Right cardiac atrium (tissue), 5 donors: ENCODE data around the gene PLA2R1. TPM values are rescaled to one million over a fixed set of nuclear protein-coding genes. Genes with fewer than 3 reads are reported as not detected.
"Not testable (repeated sequence)": the region's sequence is repeated elsewhere in the genome, so short reads cannot be mapped to it uniquely, and the experiment has no call there.

Experiments
- ATAC-seq, 2 donors: fragments of 200-7000 bp; cut with Tn5 transposase; one replicate each; pipeline versions ENCODE4 v1.8.0 to v1.9.1; 2020; ENCODE audit warnings: moderate library complexity in 2 of 2, mild to moderate bottlenecking in 1 of 2
- DNase-seq, 3 donors: peaks; one replicate each; pipeline ENCODE4 v3.0.0-alpha.2; 2020
- H3K27ac ChIP-seq: one replicate; pipeline ENCODE4 v1.5.1; 2013; ENCODE audit warnings: mild to moderate bottlenecking, low read length, control low read depth, moderate library complexity
- H3K27me3 ChIP-seq: one replicate; pipeline ENCODE4 v1.6.1; 2013; ENCODE audit not compliant: control insufficient read depth, insufficient read depth
- H3K4me1 ChIP-seq: one replicate; pipeline ENCODE4 v1.6.1; 2013; ENCODE audit warnings: low read length; ENCODE audit not compliant: control insufficient read depth, insufficient read depth
- H3K4me3 ChIP-seq: one replicate; pipeline ENCODE4 v1.5.1; 2013; ENCODE audit warnings: low read length, control low read depth
- H3K9me3 ChIP-seq: one replicate; pipeline ENCODE4 v1.6.1; 2013; ENCODE audit warnings: low read length; ENCODE audit not compliant: control insufficient read depth
- WGBS: extraction: QIAGEN DNeasy Blood & Tissue Kit; methylation state at CpG from one replicate; pipeline ENCODE4 v1.1.7; 2013; 5-methylcytosine and 5-hydroxymethylcytosine counted together
- intact Hi-C, 4 donors: fragments of 100-400 bp; cut with DNase I; formaldehyde crosslinking; loops; one replicate each; pipeline versions ENCODE4 v1.11.0 to v1.14.0; 2022 to 2023
- polyA plus RNA-seq: library from polyadenylated mRNA; stranded (reverse); fragments of 200-250 nt; gene quantifications from one replicate; pipeline ENCODE4 v1.2.3, GENCODE V29; 2013
- total RNA-seq, 4 donors: library from RNA; stranded (reverse); fragmentation: NEBNext Ultra II Directional; extraction: Animal tissue kit (Norgen Biotek cat#: 25700); gene quantifications; one replicate each; pipeline ENCODE4 v1.2.1, GENCODE V29; 2021
- donor health status: healthy with polysubstance abuse.
- donor health status: DM: no; HTN: yes; CAD: no.
- donor health status: DM: no; HTN: no; CAD: no.
- donor health status: DM: no; HTN: yes; CAD: no; lungs with severe emphysema.
- donor health status: DM: yes; HTN: yes; CAD: no.

The PLA2R1 gene
- total and polyA plus RNA-seq, 5 donors = 1.8 to 5.9 (median 4.7) TPM

DNA sequence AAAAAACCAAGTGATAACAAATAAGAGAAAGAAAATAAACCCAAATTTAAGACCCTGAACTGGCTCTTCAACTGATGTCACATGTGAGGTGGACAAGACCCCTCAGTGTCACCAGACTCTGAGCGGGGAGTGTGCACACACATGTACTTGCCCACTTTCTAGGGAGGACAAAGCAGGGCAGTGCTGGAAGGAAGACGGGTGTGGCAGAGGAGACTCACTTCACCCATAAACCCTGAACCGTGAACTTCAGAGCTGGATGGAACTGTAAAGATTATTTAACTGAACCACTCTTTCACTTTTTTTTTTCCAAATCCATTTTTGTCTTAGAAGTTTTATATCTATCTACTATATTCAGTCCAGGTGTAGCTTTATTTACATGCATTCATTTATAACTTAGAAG is 12.3 kb downstream of the PLA2R1 start:
- no peaks in the 10 kb centered on the region for H3K27me3 ChIP-seq
- WGBS = 88% methylated on average over 3 of the region's 3 CpGs
- DNase-seq (no peak), ATAC-seq (no peak)
- no peaks in the 10 kb centered on the region for H3K9me3 ChIP-seq
- intact Hi-C loops = no loop called here
- no peak overlapping the region for H3K4me3 ChIP-seq
- H3K4me1 ChIP-seq = peaks cover 4% of the 10 kb centered on the region
- H3K27ac ChIP-seq = no peak overlapping the region

DNA sequence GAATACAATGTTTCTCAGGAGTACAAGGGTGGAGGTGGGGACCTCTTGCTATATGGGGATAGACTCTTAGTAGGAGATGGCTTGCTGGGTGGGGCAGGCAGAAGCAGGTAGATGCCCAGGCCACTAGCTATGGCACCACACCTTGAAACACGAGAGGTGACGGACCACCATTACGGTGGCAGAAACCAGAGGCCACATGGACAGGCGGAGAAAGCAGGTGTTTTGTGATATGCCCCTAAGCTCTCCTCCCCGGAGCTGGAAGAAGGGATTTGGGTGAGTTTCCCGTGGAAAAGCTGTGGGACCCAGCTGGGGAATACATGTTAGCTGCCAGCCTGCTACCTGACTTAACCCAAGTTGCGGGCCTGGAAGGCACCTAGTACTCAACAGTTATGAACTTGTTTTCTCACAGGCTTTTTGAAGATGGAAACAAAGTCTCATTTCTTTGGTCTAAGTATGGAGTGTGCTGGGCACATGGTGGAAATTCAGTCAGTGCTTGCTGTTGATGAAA is 16.7 kb downstream of the PLA2R1 start:
- Histone ChIP-seq H3K27me3 (no peaks in the 10 kb centered on the region), H3K27ac (no peak overlapping the region), H3K9me3 (no peaks in the 10 kb centered on the region), H3K4me1 (no peaks in the 10 kb centered on the region), H3K4me3 (no peak overlapping the region)
- intact Hi-C loops = no loop called here
- ATAC-seq (no peak), DNase-seq (no peak)
- 85% methylated on average over 7 of the region's 7 CpGs for WGBS

DNA sequence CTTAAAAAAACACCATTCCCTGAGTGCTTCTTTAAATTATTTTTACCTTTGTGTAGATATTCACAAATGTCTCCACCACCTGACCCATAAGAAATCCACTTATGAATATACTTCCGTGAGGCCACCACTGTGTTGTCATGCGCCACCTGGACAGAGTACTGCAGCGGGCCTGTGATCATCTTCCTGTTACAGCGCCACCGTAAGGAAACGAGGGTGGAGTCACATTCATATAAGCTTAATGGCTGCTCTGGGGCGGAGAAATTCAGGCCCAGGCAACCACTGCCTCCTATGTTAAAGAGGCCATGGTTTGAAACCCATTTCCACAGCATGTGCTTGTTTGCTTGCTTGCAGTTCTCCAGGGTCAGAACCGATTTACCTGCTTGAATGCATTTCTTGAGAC is 17.7 kb downstream of the PLA2R1 start:
- H3K27me3 ChIP-seq = no peaks in the 10 kb centered on the region
- intact Hi-C loops = no loop called here
- H3K4me3 ChIP-seq = no peak overlapping the region
- no peaks in the 10 kb centered on the region for H3K9me3 ChIP-seq
- 93% methylated on average over 8 of the region's 8 CpGs for WGBS
- no peak overlapping the region for H3K27ac ChIP-seq
- H3K4me1 ChIP-seq = no peaks in the 10 kb centered on the region
- DNase-seq (no peak), ATAC-seq (no peak)

DNA sequence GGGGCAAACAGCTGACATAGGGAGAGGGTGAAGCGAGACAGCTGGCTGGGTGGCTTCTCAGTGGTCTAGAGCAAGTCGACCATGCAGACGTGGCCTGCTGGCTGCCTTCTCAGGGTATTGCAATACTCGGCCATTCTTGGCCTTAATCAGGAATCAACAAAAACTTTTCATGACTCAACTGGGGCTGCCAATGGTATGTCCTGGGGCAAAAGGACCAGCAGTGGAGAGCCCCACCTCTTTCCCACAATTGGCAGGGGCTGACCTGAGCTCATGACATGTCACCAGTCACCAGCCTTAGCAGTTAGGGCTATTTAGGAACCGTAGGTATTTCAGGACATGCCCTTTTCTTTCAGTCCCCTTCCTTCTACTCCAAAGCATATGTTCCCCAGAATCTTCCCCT is 19.1 kb downstream of the PLA2R1 start:
- Histone ChIP-seq H3K27ac (no peak overlapping the region), H3K27me3 (no peaks in the 10 kb centered on the region), H3K4me3 (no peak overlapping the region), H3K4me1 (no peaks in the 10 kb centered on the region), H3K9me3 (no peaks in the 10 kb centered on the region)
- ATAC-seq (no peak), DNase-seq (no peak)
- WGBS = 82% methylated on average over 5 of the region's 5 CpGs
- intact Hi-C loops = no loop called here

DNA sequence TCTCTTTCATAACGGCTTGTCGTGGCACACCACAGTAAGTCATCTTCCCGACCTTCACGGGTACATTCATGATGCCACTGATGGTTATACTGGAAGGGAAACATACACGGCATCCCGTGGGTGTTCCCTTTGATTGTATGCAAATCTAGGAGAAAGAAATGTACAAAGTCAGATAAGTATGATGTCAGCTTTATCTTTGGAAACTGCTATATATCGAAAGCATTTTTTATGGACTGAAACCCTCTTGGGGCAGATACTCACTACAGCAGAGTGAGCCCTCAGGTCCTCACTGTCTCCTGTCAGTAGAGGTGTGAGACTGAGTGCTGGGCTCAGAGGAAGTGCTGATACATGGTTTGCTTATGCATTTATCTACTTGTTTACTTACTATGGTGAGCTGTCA is 20.4 kb downstream of the PLA2R1 start:
- no peak for DNase-seq
- Histone ChIP-seq H3K27ac (no peak overlapping the region), H3K4me3 (no peak overlapping the region), H3K9me3 (no peaks in the 10 kb centered on the region), H3K4me1 (no peaks in the 10 kb centered on the region), H3K27me3 (no peaks in the 10 kb centered on the region)
- no peak for ATAC-seq
- 79% methylated on average over 7 of the region's 7 CpGs for WGBS
- intact Hi-C loops = no loop called here

DNA sequence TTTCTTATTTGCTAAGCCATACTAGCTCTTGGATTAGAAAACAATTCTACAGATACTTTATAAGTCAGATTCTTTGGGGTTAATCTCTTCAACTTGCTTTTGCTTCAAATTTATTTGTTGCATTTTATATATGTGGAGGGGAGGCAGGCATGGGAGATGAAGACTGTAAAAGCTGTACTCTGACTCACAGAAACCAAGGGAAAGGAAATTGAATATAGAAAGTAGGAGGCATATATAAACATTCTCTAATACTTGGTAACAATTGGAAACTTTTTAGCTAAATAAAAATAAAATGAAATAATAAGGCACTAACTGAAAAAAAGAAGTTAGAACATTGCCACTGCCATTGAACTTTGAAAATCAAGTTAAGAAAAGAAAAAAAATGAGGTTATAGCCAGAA is 21.3 kb downstream of the PLA2R1 start:
- Histone ChIP-seq H3K4me3 (no peak overlapping the region), H3K4me1 (no peaks in the 10 kb centered on the region), H3K27ac (no peak overlapping the region), H3K9me3 (no peaks in the 10 kb centered on the region), H3K27me3 (no peaks in the 10 kb centered on the region)
- DNase-seq = no peak
- intact Hi-C loops = no loop called here
- no peak for ATAC-seq

DNA sequence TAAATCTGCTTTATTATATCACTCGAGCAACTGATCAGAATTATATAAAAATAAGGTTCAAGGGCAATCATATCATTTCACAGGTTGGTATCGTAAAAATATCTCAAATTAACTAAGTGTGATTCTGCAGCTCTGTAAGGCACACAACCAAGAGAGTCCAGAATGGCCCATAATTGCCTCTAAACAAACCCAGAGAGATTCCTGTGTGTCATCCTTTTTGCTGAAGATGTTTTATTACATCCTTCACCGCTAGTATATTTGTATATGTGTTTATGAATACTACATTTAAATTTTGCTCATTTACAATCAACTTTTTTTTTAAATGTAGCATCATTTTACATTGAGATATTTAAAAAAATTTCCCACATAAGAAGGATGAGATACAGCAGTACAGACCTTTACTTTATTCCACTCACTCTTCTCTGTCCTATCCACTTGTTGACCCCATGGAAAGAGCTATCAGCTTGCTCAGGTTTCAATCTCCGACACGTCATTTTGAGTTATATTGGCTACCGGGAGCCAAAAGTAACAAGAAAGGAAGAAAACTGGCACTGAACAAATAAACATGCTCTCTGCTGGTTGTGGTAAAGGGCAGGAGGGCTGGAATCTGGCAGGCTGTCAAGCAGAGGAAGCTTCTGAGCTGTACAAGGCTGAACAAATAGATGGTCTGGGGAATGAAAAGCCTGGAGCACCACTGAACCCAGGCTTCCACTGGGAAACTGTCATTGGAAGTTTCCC is 23.1 kb downstream of the PLA2R1 start:
- ATAC-seq (peak; percentile 85 to 86), DNase-seq (peak in 2 of 3 donors; percentile 47 to 75)
- intact Hi-C loops = no loop called here
- 54% methylated on average over 6 of the region's 6 CpGs for WGBS
- Histone ChIP-seq H3K9me3 (no peaks in the 10 kb centered on the region), H3K27ac (no peak overlapping the region), H3K27me3 (no peaks in the 10 kb centered on the region), H3K4me3 (no peak overlapping the region), H3K4me1 (no peaks in the 10 kb centered on the region)

DNA sequence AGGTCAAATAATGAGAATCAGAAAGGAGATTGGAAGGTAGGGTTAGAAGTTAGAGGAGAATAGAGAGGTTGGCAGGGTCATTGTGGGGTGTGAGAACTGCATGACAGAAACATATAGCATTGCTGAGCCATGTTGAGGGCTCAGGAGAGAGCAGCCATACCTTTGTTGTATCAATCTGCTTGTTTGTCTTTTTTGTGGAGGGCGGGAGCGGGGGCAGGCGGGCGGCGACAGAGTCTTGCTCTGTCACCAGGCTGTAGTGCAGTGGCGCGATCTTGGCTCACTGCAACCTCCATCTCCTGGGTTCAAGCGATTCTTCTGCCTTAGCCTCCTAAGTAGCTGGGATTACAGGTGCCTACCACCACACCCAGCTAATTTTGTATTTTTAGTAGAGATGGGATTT is 23.8 kb downstream of the PLA2R1 start:
- H3K4me1 ChIP-seq, DNase-seq, H3K27ac ChIP-seq, intact Hi-C loops, ATAC-seq, H3K27me3 ChIP-seq, H3K9me3 ChIP-seq, H3K4me3 ChIP-seq: not testable (repeated sequence)
- WGBS = 97% methylated on average over 8 of the region's 8 CpGs

DNA sequence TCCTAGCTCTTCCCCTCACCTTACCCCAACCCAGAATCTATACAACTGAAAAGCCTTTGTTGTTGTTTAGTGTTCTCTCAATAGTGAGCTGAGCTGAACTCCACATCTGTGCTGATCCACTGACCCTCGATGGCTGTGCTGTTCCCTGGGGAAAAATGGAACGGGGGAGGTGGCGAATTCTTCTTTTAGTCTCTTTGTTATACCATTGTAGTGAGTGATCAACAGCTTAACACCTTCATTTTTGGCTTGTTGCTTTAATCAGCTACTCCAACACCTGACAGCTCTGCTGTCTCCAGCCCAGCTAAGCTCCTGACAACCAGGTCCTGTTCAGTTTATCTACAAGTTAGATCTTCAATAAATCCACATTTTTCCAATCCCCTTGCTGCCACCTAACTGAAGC is 25.7 kb downstream of the PLA2R1 start:
- Histone ChIP-seq H3K9me3 (no peaks in the 10 kb centered on the region), H3K4me1 (no peaks in the 10 kb centered on the region), H3K27ac (no peak overlapping the region), H3K27me3 (no peaks in the 10 kb centered on the region), H3K4me3 (no peak overlapping the region)
- DNase-seq (no peak), ATAC-seq (no peak)
- intact Hi-C loops = no loop called here
- WGBS = 54% methylated on average over 3 of the region's 3 CpGs

DNA sequence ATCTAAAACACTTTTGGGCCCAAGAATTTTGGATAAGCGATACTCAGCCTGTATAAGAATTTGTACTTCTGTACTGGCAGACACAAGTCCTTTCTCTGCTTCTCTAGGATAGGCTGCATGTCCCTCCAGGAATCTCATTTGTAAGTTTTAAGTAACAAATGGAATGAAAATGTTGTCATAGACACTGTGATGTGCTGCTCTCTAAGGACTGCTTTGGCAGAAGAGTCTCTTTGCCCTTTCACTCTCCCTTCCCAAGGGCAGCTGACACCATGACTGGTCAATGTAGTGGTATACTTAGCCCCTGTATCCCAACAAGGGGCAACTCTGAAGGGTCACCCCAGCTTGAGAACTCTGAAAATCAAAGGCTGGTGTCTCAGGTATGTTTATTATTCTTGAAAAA is 27.3 kb downstream of the PLA2R1 start:
- intact Hi-C loops = no loop called here
- Histone ChIP-seq H3K9me3 (no peaks in the 10 kb centered on the region), H3K27ac (no peak overlapping the region), H3K27me3 (no peaks in the 10 kb centered on the region), H3K4me1 (no peaks in the 10 kb centered on the region), H3K4me3 (no peak overlapping the region)
- DNase-seq = no peak
- no peak for ATAC-seq
- 97% methylated on average over 1 of the region's 1 CpG for WGBS

DNA sequence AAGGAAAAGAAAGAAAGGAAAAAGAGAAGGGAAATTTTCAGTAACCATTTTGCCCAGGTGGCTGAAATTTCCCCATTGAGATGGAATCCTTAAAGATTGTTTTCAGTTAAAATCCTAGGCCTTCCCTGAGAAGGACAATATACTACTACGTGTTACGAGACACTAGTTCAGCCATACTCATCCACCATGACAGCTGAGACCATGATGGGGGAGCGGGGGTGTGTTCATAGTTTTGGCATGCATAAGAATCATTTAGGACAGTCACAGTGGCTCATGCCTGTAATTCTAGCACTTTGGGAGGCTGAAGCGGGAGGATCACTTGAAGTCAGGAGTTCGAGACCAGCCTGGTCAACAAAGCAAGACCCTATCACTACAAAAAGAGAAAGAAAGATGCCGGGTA is 28.0 kb downstream of the PLA2R1 start:
- no peak for DNase-seq
- H3K27me3 ChIP-seq = no peaks in the 10 kb centered on the region
- no peak overlapping the region for H3K4me3 ChIP-seq
- no peaks in the 10 kb centered on the region for H3K4me1 ChIP-seq
- intact Hi-C loops = no loop called here
- ATAC-seq = no peak
- 87% methylated on average over 6 of the region's 6 CpGs for WGBS
- no peaks in the 10 kb centered on the region for H3K9me3 ChIP-seq
- H3K27ac ChIP-seq = no peak overlapping the region
